DOHH2 (cell line): ENCODE results near the gene CCNH.

Experiments used
- H3F3A ChIP-seq: fragments of 200-600 bp; sonication (generic), shearing (Covaris generic); 2 replicates; pipeline ENCODE4 v1.6.0; 2016; ENCODE audit warnings: antibody characterized with exemption, mild to moderate bottlenecking; ENCODE audit not compliant: control insufficient read depth, insufficient read depth
- H3K27ac ChIP-seq: fragments of 200-600 bp; sonication (generic); 2 replicates; pipeline ENCODE4 v1.5.1; 2014; ENCODE audit warnings: low read depth, mild to moderate bottlenecking, low read length, moderate library complexity
- H3K27me3 ChIP-seq: fragments of 200-600 bp; sonication (generic); 2 replicates; pipeline ENCODE4 v1.6.1; 2014; ENCODE audit warnings: mild to moderate bottlenecking, low read length, mixed read lengths; ENCODE audit not compliant: control insufficient read depth
- H3K36me3 ChIP-seq: fragments of 200-600 bp; sonication (generic); 2 replicates; pipeline ENCODE4 v1.6.1; 2014; ENCODE audit warnings: mild to moderate bottlenecking, low read length, moderate library complexity, mixed read lengths; ENCODE audit not compliant: control insufficient read depth
- H3K4me1 ChIP-seq: fragments of 200-600 bp; sonication (generic); 2 replicates; pipeline ENCODE4 v1.6.1; 2014; ENCODE audit warnings: mild to moderate bottlenecking, low read length, mixed read lengths; ENCODE audit not compliant: control insufficient read depth
- H3K4me2 ChIP-seq: fragments of 200-600 bp; sonication (generic); 2 replicates; pipeline ENCODE4 v1.6.0; 2014; ENCODE audit warnings: mild to moderate bottlenecking, low read length, moderate library complexity
- H3K4me3 ChIP-seq: fragments of 200-600 bp; sonication (generic); 2 replicates; pipeline ENCODE4 v1.5.1; 2014; ENCODE audit warnings: mild to moderate bottlenecking, low read length, mixed read lengths
- H3K79me2 ChIP-seq: fragments of 200-600 bp; sonication (generic); 2 replicates; pipeline ENCODE4 v1.6.1; 2014; ENCODE audit warnings: mild to moderate bottlenecking, low read length, mixed read lengths; ENCODE audit not compliant: control insufficient read depth
- H3K9me2 ChIP-seq: fragments of 200-600 bp; sonication (generic); replicated peaks from 2 replicates; pipeline ENCODE4 v1.6.1; 2014; ENCODE audit warnings: mild to moderate bottlenecking, low read length, mixed read lengths; ENCODE audit not compliant: control insufficient read depth
- H3K9me3 ChIP-seq: fragments of 200-600 bp; sonication (generic); 2 replicates; pipeline ENCODE4 v1.6.1; 2014; ENCODE audit warnings: antibody characterized with exemption, low read length, mixed read lengths; ENCODE audit not compliant: control insufficient read depth, insufficient read depth
- H4K20me1 ChIP-seq: fragments of 200-600 bp; sonication (generic); 2 replicates; pipeline ENCODE4 v1.6.0; 2014; ENCODE audit warnings: low read depth, mild to moderate bottlenecking, antibody characterized with exemption, low read length, moderate library complexity; ENCODE audit not compliant: control insufficient read depth, insufficient read depth
- EZH2phosphoT487 ChIP-seq: fragments of 200-600 bp; sonication (generic); IDR thresholded peaks from 2 replicates; pipeline ENCODE4 v1.6.1; 2017; ENCODE audit warnings: borderline replicate concordance, mild to moderate bottlenecking, antibody characterized with exemption, low read length, moderate library complexity, mixed read lengths
- TF ChIP-seq, protein P1 (sequence below): fragments of 200-600 bp; sonication (generic); IDR thresholded peaks from one replicate; pipeline ENCODE4 v1.5.1; 2014; ENCODE audit warnings: antibody characterized with exemption, mild to moderate bottlenecking, low read depth, low read length; ENCODE audit not compliant: poor library complexity, severe bottlenecking

Gene CCNH

DNA sequence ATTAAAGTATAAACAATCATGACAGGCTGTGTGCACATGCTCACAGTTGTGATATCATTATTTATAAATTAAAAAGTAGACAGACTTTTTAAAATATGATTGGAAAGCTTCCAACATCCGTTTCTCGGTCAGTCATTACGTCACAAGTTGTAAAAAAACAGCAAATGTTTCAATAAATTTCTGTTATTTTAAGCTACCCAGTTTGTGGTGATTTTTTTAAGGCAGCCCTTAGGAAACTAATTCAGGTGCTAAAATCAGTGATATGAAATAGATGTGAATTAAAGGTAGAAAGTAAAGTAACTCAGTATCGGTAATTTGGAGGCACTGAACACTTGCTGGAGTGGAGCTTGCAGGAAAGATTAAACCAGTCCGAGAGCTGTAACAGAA is 1.2 kb downstream of the CCNH start:
- H3F3A ChIP-seq, result peaks cover 2% of the 10 kb centered on the region; the same call in 1 of the 2 replicates
- peaks cover 3% of the 10 kb centered on the region; the same call in 1 of the 2 replicates for H4K20me1 ChIP-seq
- H3K27ac ChIP-seq, result peak overlapping the region; percentile 55
- H3K79me2 ChIP-seq, result peaks cover 59% of the 10 kb centered on the region
- no peaks in the 10 kb centered on the region for H3K9me2 ChIP-seq
- TF ChIP-seq EZH2phosphoT487, result no peak
- TF ChIP-seq, protein P1, sequence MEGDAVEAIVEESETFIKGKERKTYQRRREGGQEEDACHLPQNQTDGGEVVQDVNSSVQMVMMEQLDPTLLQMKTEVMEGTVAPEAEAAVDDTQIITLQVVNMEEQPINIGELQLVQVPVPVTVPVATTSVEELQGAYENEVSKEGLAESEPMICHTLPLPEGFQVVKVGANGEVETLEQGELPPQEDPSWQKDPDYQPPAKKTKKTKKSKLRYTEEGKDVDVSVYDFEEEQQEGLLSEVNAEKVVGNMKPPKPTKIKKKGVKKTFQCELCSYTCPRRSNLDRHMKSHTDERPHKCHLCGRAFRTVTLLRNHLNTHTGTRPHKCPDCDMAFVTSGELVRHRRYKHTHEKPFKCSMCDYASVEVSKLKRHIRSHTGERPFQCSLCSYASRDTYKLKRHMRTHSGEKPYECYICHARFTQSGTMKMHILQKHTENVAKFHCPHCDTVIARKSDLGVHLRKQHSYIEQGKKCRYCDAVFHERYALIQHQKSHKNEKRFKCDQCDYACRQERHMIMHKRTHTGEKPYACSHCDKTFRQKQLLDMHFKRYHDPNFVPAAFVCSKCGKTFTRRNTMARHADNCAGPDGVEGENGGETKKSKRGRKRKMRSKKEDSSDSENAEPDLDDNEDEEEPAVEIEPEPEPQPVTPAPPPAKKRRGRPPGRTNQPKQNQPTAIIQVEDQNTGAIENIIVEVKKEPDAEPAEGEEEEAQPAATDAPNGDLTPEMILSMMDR, result no peak
- H3K4me2 ChIP-seq, result peak overlapping the region; percentile 72
- no peaks in the 10 kb centered on the region for H3K9me3 ChIP-seq
- peaks cover 18% of the 10 kb centered on the region for H3K4me1 ChIP-seq
- peaks cover 58% of the 10 kb centered on the region for H3K36me3 ChIP-seq
- no peaks in the 10 kb centered on the region for H3K27me3 ChIP-seq
- peak overlapping the region; percentile 97 for H3K4me3 ChIP-seq

- Histone ChIP-seq H3K36me3 (peaks cover 65% of the 10 kb centered on the region), H3K27ac (no peak overlapping the region), H3K27me3 (no peaks in the 10 kb centered on the region), H3K9me3 (no peaks in the 10 kb centered on the region), H3F3A (peaks cover 2% of the 10 kb centered on the region; the same call in 1 of the 2 replicates), H3K79me2 (peaks cover 63% of the 10 kb centered on the region), H3K4me2 (peak overlapping the region; percentile 72), H4K20me1 (peaks cover 4% of the 10 kb centered on the region; the same call in 1 of the 2 replicates), H3K4me1 (peaks cover 18% of the 10 kb centered on the region), H3K4me3 (peak overlapping the region; percentile 97), H3K9me2 (no peaks in the 10 kb centered on the region)
- TF ChIP-seq, protein P1, result no peak
- no peak for TF ChIP-seq EZH2phosphoT487
Observed at GRCh38 chr5:87410931-87411330, 1.8 kb downstream of the CCNH start.

GRCh38 chr5:87408204-87408603 is 4.5 kb downstream of the CCNH start:
- Histone ChIP-seq H3K9me3 (no peaks in the 10 kb centered on the region), H3K36me3 (peaks cover 92% of the 10 kb centered on the region), H3K79me2 (peaks cover 72% of the 10 kb centered on the region), H3F3A (peaks cover 2% of the 10 kb centered on the region; the same call in 1 of the 2 replicates), H3K27me3 (no peaks in the 10 kb centered on the region), H3K4me1 (peaks cover 16% of the 10 kb centered on the region), H3K27ac (no peak overlapping the region), H4K20me1 (peaks cover 9% of the 10 kb centered on the region; the same call in 1 of the 2 replicates), H3K4me2 (no peak overlapping the region), H3K4me3 (no peak overlapping the region), H3K9me2 (no peaks in the 10 kb centered on the region)
- no peak for TF ChIP-seq EZH2phosphoT487
- TF ChIP-seq, protein P1, result no peak
